Endodermal cell (in vitro differentiated cells): Measurements from ENCODE around the gene CCNH. TPM values are rescaled to one million over a fixed set of nuclear protein-coding genes. Genes with fewer than 3 reads are reported as not detected.

Experiments used
- DNase-seq: peaks from one replicate; pipeline ENCODE4 v3.0.0-alpha.2; 2017
- H3K27ac ChIP-seq: 2 replicates; pipeline ENCODE4 v1.5.1; 2013; ENCODE audit warnings: mild to moderate bottlenecking, low read depth, low read length, moderate library complexity
- H3K27me3 ChIP-seq: 2 replicates; pipeline ENCODE4 v1.6.1; 2013; ENCODE audit warnings: mild to moderate bottlenecking, low read length, moderate library complexity; ENCODE audit not compliant: insufficient read depth, control insufficient read depth, poor library complexity, severe bottlenecking
- H3K36me3 ChIP-seq: 2 replicates; pipeline ENCODE4 v1.7.0; 2013; ENCODE audit warnings: mild to moderate bottlenecking, low read length, moderate library complexity; ENCODE audit not compliant: control insufficient read depth, insufficient read depth
- H3K4me1 ChIP-seq: one replicate; pipeline ENCODE4 v1.7.0; 2013; ENCODE audit warnings: low read length; ENCODE audit not compliant: control insufficient read depth, insufficient read depth
- H3K4me3 ChIP-seq: 2 replicates; pipeline ENCODE4 v1.5.1; 2013; ENCODE audit warnings: mild to moderate bottlenecking, low read length, moderate library complexity
- H3K9ac ChIP-seq: 2 replicates; pipeline ENCODE4 v1.6.1; 2013; ENCODE audit warnings: mild to moderate bottlenecking, low read length, moderate library complexity; ENCODE audit not compliant: poor library complexity, severe bottlenecking; ENCODE audit errors: extremely low read depth
- H3K9me3 ChIP-seq: 2 replicates; pipeline ENCODE4 v1.6.1; 2013; ENCODE audit warnings: mild to moderate bottlenecking, low read length, moderate library complexity; ENCODE audit not compliant: control insufficient read depth
- H3K27ac Mint-ChIP-seq: 2 replicates; pipeline ENCODE4 v1.8.0; 2020; ENCODE audit warnings: mixed read lengths
- H3K27me3 Mint-ChIP-seq: 2 replicates; pipeline ENCODE4 v1.8.0; 2021; ENCODE audit warnings: mild to moderate bottlenecking, mixed read lengths; ENCODE audit not compliant: insufficient read depth
- H3K36me3 Mint-ChIP-seq: 2 replicates; pipeline ENCODE4 v1.8.0; 2020; ENCODE audit warnings: low read depth, mixed read lengths
- H3K4me1 Mint-ChIP-seq: 2 replicates; pipeline ENCODE4 v1.8.0; 2020; ENCODE audit warnings: mixed read lengths
- H3K4me3 Mint-ChIP-seq: 2 replicates; pipeline ENCODE4 v1.8.0; 2020; ENCODE audit warnings: mild to moderate bottlenecking, moderate library complexity, mixed read lengths
- H3K9me3 Mint-ChIP-seq: 2 replicates; pipeline ENCODE4 v1.8.0; 2020; ENCODE audit warnings: mild to moderate bottlenecking, mixed read lengths
- CTCF ChIP-seq: fragments of 200-600 bp; sonication (generic); conservative IDR thresholded peaks from 2 replicates; pipeline ENCODE4 v1.5.0; 2021; ENCODE audit warnings: antibody characterized with exemption, mild to moderate bottlenecking
- WGBS, 2 experiments: methylation state at CpG; one replicate each; pipeline versions ENCODE4 v1.1.5 to v1.1.7; 2013; ENCODE audit warnings: missing lambda C conversion rate in 2 of 2, mixed read lengths in 1 of 2; ENCODE audit not compliant: insufficient coverage in 1 of 2, insufficient read length in 1 of 2; 5-methylcytosine and 5-hydroxymethylcytosine counted together
- total RNA-seq, 2 donors: library from RNA; stranded (reverse); fragmentation: NEBNext Ultra II Directional in 1 of 2; extraction: Animal tissue kit (Norgen Biotek cat#: 25700) in 1 of 2; gene quantifications; 2 replicates in 1 of 2; 3 replicates in 1 of 2; pipeline ENCODE4 v1.2.1, GENCODE V29; 2021

CCNH gene
- total RNA-seq, 2 donors from 2014 or later: 34.4 to 37.7 TPM

GRCh38 chr5:87437724-87438123, 25.0 kb upstream of the CCNH start:
- H3K4me1 Mint-ChIP-seq: no peaks in the 10 kb centered on the region
- Histone ChIP-seq H3K27me3 (no peaks in the 10 kb centered on the region), H3K36me3 (no peaks in the 10 kb centered on the region), H3K27ac (no peak overlapping the region), H3K9ac (no peak overlapping the region), H3K9me3 (no peaks in the 10 kb centered on the region), H3K4me3 (no peak overlapping the region), H3K4me1 (no peaks in the 10 kb centered on the region)
- no peak overlapping the region for H3K4me3 Mint-ChIP-seq
- H3K27me3 Mint-ChIP-seq: no peaks in the 10 kb centered on the region
- no peak for TF ChIP-seq CTCF
- no peaks in the 10 kb centered on the region for H3K36me3 Mint-ChIP-seq
- no peak overlapping the region for H3K27ac Mint-ChIP-seq
- peaks cover 5% of the 10 kb centered on the region for H3K9me3 Mint-ChIP-seq
- DNase-seq: no peak
- no CpG with 5 or more reads among the region's 1 CpG for WGBS, 2 experiments

- no peaks in the 10 kb centered on the region for H3K36me3 Mint-ChIP-seq
- H3K27ac Mint-ChIP-seq: no peak overlapping the region
- H3K27me3 Mint-ChIP-seq: no peaks in the 10 kb centered on the region
- Histone ChIP-seq H3K9me3 (no peaks in the 10 kb centered on the region), H3K27me3 (no peaks in the 10 kb centered on the region), H3K9ac (no peak overlapping the region), H3K36me3 (no peaks in the 10 kb centered on the region), H3K4me1 (no peaks in the 10 kb centered on the region), H3K4me3 (no peak overlapping the region), H3K27ac (no peak overlapping the region)
- no peak overlapping the region for H3K4me3 Mint-ChIP-seq
- 78 to 88% methylated on average over 1 to 2 of the region's 2 CpGs for WGBS, 2 experiments
- H3K4me1 Mint-ChIP-seq: no peaks in the 10 kb centered on the region
- TF ChIP-seq CTCF: no peak
- H3K9me3 Mint-ChIP-seq: peaks cover 5% of the 10 kb centered on the region
- DNase-seq: no peak
These were observed 22.5 kb upstream of the CCNH start for GRCh38 chr5:87435144-87435694.

GRCh38 chr5:87434461-87434860, 21.7 kb upstream of the CCNH start:
- H3K4me1 Mint-ChIP-seq: no peaks in the 10 kb centered on the region
- no peak overlapping the region for H3K9ac ChIP-seq
- H3K9me3 Mint-ChIP-seq: peaks cover 2% of the 10 kb centered on the region
- H3K27ac ChIP-seq: no peak overlapping the region
- no peak overlapping the region for H3K27ac Mint-ChIP-seq
- no peak for TF ChIP-seq CTCF
- no peaks in the 10 kb centered on the region for H3K27me3 ChIP-seq
- no peak overlapping the region for H3K4me3 ChIP-seq
- no peaks in the 10 kb centered on the region for H3K36me3 Mint-ChIP-seq
- no peaks in the 10 kb centered on the region for H3K9me3 ChIP-seq
- H3K4me3 Mint-ChIP-seq: no peak overlapping the region
- H3K27me3 Mint-ChIP-seq: no peaks in the 10 kb centered on the region
- no CpG with 5 or more reads among the region's 1 CpG for WGBS, 2 experiments
- no peaks in the 10 kb centered on the region for H3K36me3 ChIP-seq
- H3K4me1 ChIP-seq: no peaks in the 10 kb centered on the region
- no peak for DNase-seq
